ENCODE measurements around the gene DGAT2L6.

Gene DGAT2L6

GRCh38 chrX:70176938-70177533, at the start of gene DGAT2L6:
DGAT2L6 (plus strand) TSS chrX:70177483; CDS start chrX:70177583, 100 bp downstream.
- no peak for DNase-seq

GRCh38 chrX:70128071-70128470, 49.2 kb upstream of the DGAT2L6 start:
- DNase-seq, result no peak

GRCh38 chrX:70129816-70130215, 47.5 kb upstream of the DGAT2L6 start:
- DNase-seq, result no peak

GRCh38 chrX:70132224-70132623, 45.1 kb upstream of the DGAT2L6 start:
- DNase-seq, result no peak

- DNase-seq, result no peak
These were observed 44.4 kb upstream of the DGAT2L6 start for GRCh38 chrX:70132877-70133302.

GRCh38 chrX:70133303-70134115, 43.8 kb upstream of the DGAT2L6 start, which contains the start of gene IGBP1:
IGBP1 (plus strand) TSS chrX:70133447; CDS start chrX:70133948, 501 bp downstream.
- DNase-seq, result peak; percentile 86

GRCh38 chrX:70134116-70134477, 43.2 kb upstream of the DGAT2L6 start:
- DNase-seq, result no peak

GRCh38 chrX:70138622-70139021, 38.7 kb upstream of the DGAT2L6 start:
- no peak for DNase-seq

- DNase-seq, result no peak
These were observed 37.5 kb upstream of the DGAT2L6 start for GRCh38 chrX:70139736-70140135.

- no peak for DNase-seq
These were observed 35.9 kb upstream of the DGAT2L6 start for GRCh38 chrX:70141373-70141772.

GRCh38 chrX:70166601-70167590, 10.4 kb upstream of the DGAT2L6 start:
- no peak for DNase-seq

GRCh38 chrX:70168238-70169188, 8.8 kb upstream of the DGAT2L6 start:
- DNase-seq, result no peak

GRCh38 chrX:70169281-70169680, 8.0 kb upstream of the DGAT2L6 start:
- DNase-seq, result no peak

- no peak for DNase-seq
These were observed 5.7 kb upstream of the DGAT2L6 start for GRCh38 chrX:70171624-70172023.

GRCh38 chrX:70172221-70172620, 5.1 kb upstream of the DGAT2L6 start:
- no peak for DNase-seq

- DNase-seq, result no peak
These were observed 4.3 kb upstream of the DGAT2L6 start for GRCh38 chrX:70172964-70173363.

- no peak for DNase-seq
These were observed 2.5 kb upstream of the DGAT2L6 start for GRCh38 chrX:70174754-70175153.

- no peak for DNase-seq
These were observed 1.9 kb upstream of the DGAT2L6 start for GRCh38 chrX:70175338-70175737.

- DNase-seq, result no peak
These were observed 5.8 kb downstream of the DGAT2L6 start for GRCh38 chrX:70183091-70183490.

- DNase-seq, result no peak
These were observed 12.9 kb downstream of the DGAT2L6 start for GRCh38 chrX:70190225-70190624.

- peak; percentile 39 for DNase-seq
These were observed 19.9 kb downstream of the DGAT2L6 start for GRCh38 chrX:70196961-70197720.

Data from CD4-positive, alpha-beta T cell treated with Interferon gamma for 1 hour (primary cell).